Lung (tissue), 12 donors: ENCODE data around the gene BCKDHB. TPM values are rescaled to one million over a fixed set of nuclear protein-coding genes. Genes with fewer than 3 reads are reported as not detected.

Experiments used
- ATAC-seq: fragments of 200-7000 bp; cut with Tn5 transposase; one replicate; pipeline ENCODE4 v1.9.1; 2020; ENCODE audit warnings: moderate number of reproducible peaks; ENCODE audit not compliant: insufficient read depth, low FRiP score
- DNase-seq, 3 donors: peaks; one replicate each; pipeline ENCODE4 v3.0.0-alpha.2; 2013 to 2017
- H3K27ac ChIP-seq, 2 donors: one replicate each; pipeline ENCODE4 v1.5.1; 2013; ENCODE audit warnings: mild to moderate bottlenecking in 2 of 2, moderate library complexity in 2 of 2, control low read depth in 1 of 2, inconsistent platforms in 1 of 2, low read depth in 1 of 2, low read length in 1 of 2
- H3K27me3 ChIP-seq, 3 donors: one replicate each; pipeline ENCODE4 v1.5.1; 2013; ENCODE audit warnings: low read length in 2 of 3; ENCODE audit not compliant: control insufficient read depth in 3 of 3, insufficient read depth in 3 of 3
- H3K36me3 ChIP-seq, 4 donors: one replicate each; pipeline ENCODE4 v1.5.1; 2013; ENCODE audit warnings: low read length in 4 of 4, mild to moderate bottlenecking in 1 of 4, moderate library complexity in 1 of 4; ENCODE audit not compliant: control insufficient read depth in 4 of 4, insufficient read depth in 4 of 4
- H3K4me1 ChIP-seq, 5 donors: one replicate each; pipeline ENCODE4 v1.5.1; 2013; ENCODE audit warnings: low read length in 5 of 5, mild to moderate bottlenecking in 2 of 5, moderate library complexity in 1 of 5; ENCODE audit not compliant: control insufficient read depth in 5 of 5, insufficient read depth in 5 of 5
- H3K4me3 ChIP-seq: one replicate; pipeline ENCODE4 v1.5.1; 2013; ENCODE audit warnings: mild to moderate bottlenecking, control low read depth, moderate library complexity
- H3K9ac ChIP-seq, 2 donors: one replicate each; pipeline ENCODE4 v1.5.1; 2013; ENCODE audit warnings: low read length in 2 of 2, control low read depth in 1 of 2; ENCODE audit not compliant: insufficient read depth in 1 of 2
- H3K9me3 ChIP-seq, 4 donors: one replicate each; pipeline ENCODE4 v1.5.1; 2013; ENCODE audit warnings: low read length in 3 of 4, mild to moderate bottlenecking in 1 of 4, moderate library complexity in 1 of 4; ENCODE audit not compliant: control insufficient read depth in 4 of 4, insufficient read depth in 3 of 4
- CTCF ChIP-seq: IDR thresholded peaks from 2 replicates; pipeline ENCODE4 v1.5.1; 2012; ENCODE audit warnings: mild to moderate bottlenecking; ENCODE audit errors: control extremely low read depth, extremely low read depth
- WGBS, 2 donors: extraction: QIAGEN DNeasy Blood & Tissue Kit; methylation state at CpG; one replicate each; pipeline ENCODE4 v1.1.7; 2013; 5-methylcytosine and 5-hydroxymethylcytosine counted together
- polyA plus RNA-seq, 2 donors: library from polyadenylated mRNA; stranded (reverse); fragments of 200-250 nt; gene quantifications; one replicate each; pipeline ENCODE4 v1.2.1, GENCODE V29; 2013
- total RNA-seq, 2 donors: library from RNA; depleted of rRNA in 1 of 2; stranded (reverse); fragments of >200 nt in 1 of 2; gene quantifications; one replicate each; pipeline ENCODE4 v1.2.1, GENCODE V29; 2014 to 2021
- donor health status: control.
- donor health status: control.
- donor health status: Bipolar disorder and iron deficiency.
- donor health status: healthy.
- donor health status: DM: yes; HTN: yes; CAD: no.

The BCKDHB gene
- total and polyA plus RNA-seq, 4 donors = 6.9 to 27.7 (median 15.7) TPM

GRCh38 chr6:80205404-80205803, 98.9 kb downstream of the BCKDHB start:
- DNase-seq (peak in 1 of 3 donors; percentile 22), ATAC-seq (no peak)
- WGBS, 2 donors = 75 to 85% methylated on average over 4 of the region's 4 CpGs

DNA sequence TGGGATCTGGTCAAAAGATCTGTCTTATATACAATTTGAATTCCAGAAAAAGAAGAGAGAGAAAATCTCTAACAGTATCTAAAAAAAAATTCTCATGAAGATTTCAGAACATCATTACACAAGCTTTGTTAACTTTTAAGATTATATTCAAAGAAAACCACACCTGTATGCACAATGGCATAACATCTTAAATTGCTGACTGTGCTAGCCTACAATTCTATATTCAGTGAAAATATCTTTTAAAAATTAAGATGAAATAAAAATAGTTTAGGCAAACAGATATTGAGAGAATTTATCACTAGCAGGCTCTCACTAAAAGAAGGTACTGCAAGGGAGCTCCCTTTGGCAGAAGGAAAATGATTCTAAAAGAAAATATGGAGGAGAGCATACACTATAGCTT, 100.3 kb downstream of the BCKDHB start:
- Histone ChIP-seq H3K36me3 (no peaks in the 10 kb centered on the region), H3K4me3 (no peak overlapping the region), H3K9ac (no peak overlapping the region), H3K9me3 (no peaks in the 10 kb centered on the region), H3K27ac (no peak overlapping the region), H3K27me3 (no peaks in the 10 kb centered on the region), H3K4me1 (peaks cover 0 to 5% (median 0%) of the 10 kb centered on the region in 5 donors)
- no peak for ATAC-seq
- no peak for DNase-seq
- TF ChIP-seq CTCF = no peak

More at GRCh38 chr6:80205404-80205803, 98.9 kb downstream of the BCKDHB start:
- H3K4me1 ChIP-seq = peaks cover 0 to 4% (median 0%) of the 10 kb centered on the region in 5 donors
- no peak overlapping the region for H3K27ac ChIP-seq
- no peak overlapping the region for H3K4me3 ChIP-seq
- H3K27me3 ChIP-seq = no peaks in the 10 kb centered on the region
- peaks cover 0 to 2% (median 0%) of the 10 kb centered on the region in 4 donors for H3K36me3 ChIP-seq
- no peaks in the 10 kb centered on the region for H3K9me3 ChIP-seq
- TF ChIP-seq CTCF = no peak
- H3K9ac ChIP-seq = no peak overlapping the region

- H3K27ac ChIP-seq = no peak overlapping the region
- no peak for ATAC-seq
- TF ChIP-seq CTCF = no peak
- no peak overlapping the region for H3K9ac ChIP-seq
- DNase-seq = no peak
- H3K36me3 ChIP-seq = no peaks in the 10 kb centered on the region
- 63 to 75% methylated on average over 1 of the region's 1 CpG for WGBS, 2 donors
- peaks cover 0 to 5% (median 0%) of the 10 kb centered on the region in 5 donors for H3K4me1 ChIP-seq
- H3K4me3 ChIP-seq = no peak overlapping the region
- H3K9me3 ChIP-seq = no peaks in the 10 kb centered on the region
- H3K27me3 ChIP-seq = no peaks in the 10 kb centered on the region
Observed at GRCh38 chr6:80209430-80209829, 103.0 kb downstream of the BCKDHB start.

- H3K27ac ChIP-seq = peak overlapping the region in 1 of 2 donors; percentile 72
- no peak overlapping the region for H3K9ac ChIP-seq
- 70 to 82% methylated on average over 3 of the region's 3 CpGs for WGBS, 2 donors
- H3K27me3 ChIP-seq = no peaks in the 10 kb centered on the region
- ATAC-seq (no peak), DNase-seq (no peak)
- H3K9me3 ChIP-seq = no peaks in the 10 kb centered on the region
- H3K4me1 ChIP-seq = peaks cover 0 to 5% (median 0%) of the 10 kb centered on the region in 5 donors
- H3K36me3 ChIP-seq = no peaks in the 10 kb centered on the region
- TF ChIP-seq CTCF = no peak
- no peak overlapping the region for H3K4me3 ChIP-seq
Observed at GRCh38 chr6:80210618-80211017, 104.1 kb downstream of the BCKDHB start.
